HG03097 (cell line): ENCODE data around the gene B4GALNT4.
"Not testable (repeated sequence)": the region's sequence is repeated elsewhere in the genome, so short reads cannot be mapped to it uniquely, and the experiment has no call there.

Source experiments
- ATAC-seq: cut with Tn5 transposase; IDR thresholded peaks from one replicate; pipeline ENCODE4 v1.9.1; 2021; ENCODE audit not compliant: unreplicated experiment, low FRiP score

The B4GALNT4 gene

DNA sequence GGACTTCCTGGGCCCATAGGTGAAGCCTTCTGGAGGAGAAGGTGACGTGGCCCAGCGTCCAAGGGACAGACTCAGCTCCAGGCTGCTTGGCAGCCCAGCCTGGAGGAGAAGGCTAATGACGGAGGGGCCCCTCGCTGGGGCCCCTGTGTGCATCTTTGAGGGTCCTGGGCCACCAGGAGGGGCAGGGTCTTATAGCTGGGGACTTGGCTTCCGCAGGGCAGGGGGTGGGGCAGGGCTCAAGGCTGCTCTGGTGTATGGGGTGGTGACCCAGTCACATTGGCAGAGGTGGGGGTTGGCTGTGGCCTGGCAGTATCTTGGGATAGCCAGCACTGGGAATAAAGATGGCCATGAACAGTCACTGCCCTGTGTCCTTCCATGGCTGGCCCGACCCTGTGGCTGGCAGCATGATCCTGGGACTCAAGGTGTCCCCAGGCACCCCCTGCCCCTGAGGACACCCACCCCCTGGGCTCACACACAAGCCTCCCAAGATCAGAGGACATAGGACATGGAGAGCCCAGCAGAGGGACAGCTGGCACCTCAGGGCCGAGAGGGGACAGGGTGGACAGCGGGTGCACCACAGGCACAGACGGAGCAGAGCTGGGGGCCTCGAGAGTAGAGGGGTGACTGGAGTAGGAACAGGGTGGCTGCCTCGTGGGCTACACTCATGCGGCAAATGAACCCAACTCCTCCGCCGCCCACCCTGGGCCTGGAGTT lies 35.4 kb downstream of the B4GALNT4 start:
- no peak for ATAC-seq

GRCh38 chr11:405323-405953 lies 36.1 kb downstream of the B4GALNT4 start:
- ATAC-seq, result no peak

- ATAC-seq, result peak; percentile 13
Measured at GRCh38 chr11:405954-406795, 36.9 kb downstream of the B4GALNT4 start.

DNA sequence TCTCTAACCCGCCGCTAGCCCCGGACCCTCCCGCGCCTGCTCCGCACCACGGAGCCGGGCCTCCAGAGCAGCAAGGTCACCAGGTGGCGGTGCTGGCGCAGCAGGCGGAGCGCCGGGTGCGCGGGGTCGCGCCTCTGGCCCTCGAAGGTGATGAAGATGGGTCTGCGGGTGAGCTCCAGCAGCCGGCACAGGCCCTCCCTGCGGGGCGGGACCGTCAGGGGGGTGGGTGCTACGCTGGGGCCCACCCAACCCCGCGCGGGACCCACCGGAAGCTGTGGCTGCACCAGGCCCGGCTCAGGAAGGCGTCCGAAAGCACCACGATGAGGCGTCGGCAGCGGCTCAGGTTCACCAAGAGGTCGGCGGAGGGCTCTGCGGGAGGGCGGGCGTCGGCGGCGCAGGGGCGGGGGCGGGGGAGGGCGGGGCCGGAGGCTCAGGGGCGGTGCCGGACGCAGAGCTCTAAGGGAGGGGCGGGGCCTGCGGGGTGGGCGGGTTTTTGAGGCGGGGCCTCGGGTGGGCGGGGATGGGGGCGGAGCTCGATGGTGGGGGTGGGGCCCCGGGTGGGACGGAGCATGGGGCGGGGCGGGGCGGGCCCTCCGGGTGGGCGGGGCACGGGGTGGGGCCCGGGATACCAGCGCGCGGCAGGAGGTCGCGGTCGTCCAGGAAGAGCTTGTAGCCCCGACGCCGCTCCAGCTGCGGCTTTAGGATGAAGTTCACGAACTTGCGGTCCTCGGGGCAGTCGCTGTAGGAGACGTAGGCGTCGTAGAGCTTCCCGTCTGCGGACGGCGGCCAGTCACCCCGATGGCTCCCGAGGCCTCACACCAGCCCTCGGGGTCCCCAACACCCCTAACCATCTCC lies 37.7 kb downstream of the B4GALNT4 start:
- ATAC-seq, result peak; percentile 67

DNA sequence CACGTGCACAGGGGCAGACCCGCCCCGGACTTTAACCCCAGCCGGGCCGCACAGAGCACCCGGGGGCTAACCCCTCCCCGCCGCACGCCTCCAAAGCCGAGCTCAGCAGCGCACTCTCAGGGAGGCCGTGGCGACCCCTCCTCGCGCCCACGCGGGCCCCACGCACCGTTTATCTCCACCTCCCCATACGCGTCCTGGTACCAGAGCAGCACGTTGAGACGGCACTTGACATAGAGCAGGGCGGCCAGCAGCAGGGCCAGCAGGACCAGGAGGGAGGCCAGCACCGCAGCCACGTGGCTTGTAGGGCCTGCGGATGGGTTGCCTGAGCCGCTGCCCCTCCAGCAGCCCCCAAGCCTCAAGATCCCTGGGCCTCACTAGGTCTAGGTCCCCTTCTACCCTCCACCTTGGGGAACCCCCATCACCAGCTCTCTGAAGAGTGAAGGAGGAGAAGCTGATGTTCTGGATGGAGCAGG lies 38.4 kb downstream of the B4GALNT4 start:
- ATAC-seq, result no peak

DNA sequence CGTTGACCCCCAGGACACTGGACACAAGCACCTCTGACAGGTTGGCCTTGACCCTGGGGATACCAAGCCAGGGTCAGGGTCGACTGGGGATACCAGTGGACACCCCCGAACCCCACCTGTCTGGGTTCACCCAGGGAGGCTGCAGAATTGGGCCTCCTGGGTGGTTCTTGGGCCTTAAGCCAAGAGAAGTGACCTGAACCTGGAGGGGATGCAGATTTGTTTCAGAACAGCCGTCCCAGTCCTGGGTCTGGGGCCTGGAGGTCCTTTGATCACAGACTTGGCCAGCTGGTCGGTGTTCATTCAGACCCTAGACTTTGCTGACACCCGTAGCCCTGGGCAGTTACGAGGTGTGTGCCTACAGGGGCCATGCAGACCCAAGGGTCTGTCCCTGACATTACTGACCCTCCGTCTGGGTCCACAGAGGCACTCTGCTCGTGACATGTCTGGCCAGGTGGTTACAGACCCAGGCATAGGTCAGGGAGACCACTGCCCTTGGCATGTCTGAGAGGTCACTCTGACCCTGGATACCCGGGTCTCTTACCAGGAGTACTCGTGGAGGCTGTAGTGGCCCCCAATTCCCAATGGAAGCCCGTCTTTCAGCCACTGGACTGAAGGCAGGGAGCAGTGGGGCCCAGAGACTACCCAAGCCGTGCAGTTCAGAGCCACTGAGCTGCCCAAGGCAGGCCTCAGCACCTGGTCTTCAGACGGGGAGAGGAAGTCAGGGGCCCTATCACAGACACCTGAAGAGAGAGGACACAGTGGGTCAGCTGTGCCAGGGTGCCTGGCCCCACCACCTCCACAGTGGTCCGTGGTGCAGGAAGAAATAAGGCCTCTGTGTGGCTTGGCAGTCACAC lies 39.1 kb downstream of the B4GALNT4 start:
- ATAC-seq, result no peak

DNA sequence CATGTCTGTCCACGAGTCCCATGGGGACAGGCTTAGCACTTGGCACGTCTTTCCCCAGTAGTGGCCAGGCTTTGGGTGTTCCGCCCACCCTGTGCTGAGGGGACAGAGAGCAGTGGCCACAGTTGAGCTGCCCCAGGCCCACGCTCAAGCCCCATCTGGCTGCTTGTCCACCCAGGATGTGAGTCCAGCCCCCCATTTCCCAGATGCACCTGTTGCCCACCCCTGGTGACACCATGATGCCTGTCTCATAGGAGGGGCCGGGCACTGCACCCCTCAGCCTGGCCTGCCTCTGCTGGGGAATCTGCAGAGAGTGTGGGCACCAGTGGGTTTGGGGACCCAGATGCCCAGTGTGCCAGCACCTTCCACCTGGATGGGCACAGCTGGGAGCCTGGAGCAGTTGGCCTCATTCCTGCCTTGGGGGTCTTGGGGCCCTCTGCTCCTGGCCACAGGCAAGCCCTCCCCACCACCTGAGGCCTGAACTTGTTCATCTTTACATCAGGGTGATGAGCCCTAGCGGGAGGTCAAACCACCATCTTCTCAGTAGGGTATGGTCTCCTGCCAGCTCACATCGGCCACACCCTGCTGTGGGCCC lies 39.8 kb downstream of the B4GALNT4 start:
- no peak for ATAC-seq

DNA sequence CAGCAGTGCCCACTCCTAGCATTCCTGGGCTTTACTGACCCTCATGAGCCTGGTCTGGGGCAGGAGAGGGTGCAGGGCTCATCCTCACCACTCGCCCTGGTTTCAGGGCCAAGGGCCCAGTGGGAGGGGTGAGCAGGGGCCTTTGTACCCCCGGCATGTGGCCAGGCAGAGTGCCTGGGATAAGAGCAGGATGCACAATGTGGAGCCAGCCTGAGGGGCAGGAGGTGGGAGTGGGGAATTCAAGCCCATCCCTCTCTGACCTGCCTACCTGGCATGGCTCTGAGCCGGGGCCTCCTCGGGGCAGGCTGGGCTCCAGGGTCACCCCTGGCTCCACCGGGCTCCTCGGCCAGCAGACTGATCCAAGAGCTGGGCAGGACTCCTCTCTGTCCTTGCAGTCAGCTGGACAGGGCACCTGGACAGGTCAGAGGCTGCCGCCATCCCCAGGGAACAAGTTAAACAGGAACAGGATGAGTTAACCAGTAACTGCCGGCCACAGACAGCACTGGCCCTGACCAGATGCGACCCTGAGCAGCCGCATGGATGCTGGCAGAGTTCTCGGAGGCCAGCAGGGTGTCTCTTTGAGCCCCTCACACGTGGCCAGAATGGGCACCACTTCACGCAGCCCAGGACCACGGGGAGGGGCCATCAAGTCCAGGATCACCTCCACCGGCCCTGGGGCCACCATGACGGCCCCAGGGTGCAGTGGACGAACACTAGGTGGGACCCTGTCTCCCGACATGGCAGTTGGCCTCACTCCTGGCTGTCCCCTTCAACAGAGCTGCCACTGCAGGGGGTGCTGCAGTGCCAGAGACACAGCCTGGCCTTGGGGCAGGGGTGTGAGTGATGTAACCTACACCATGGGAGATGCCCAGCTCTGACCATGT lies 40.5 kb downstream of the B4GALNT4 start:
- no peak for ATAC-seq

DNA sequence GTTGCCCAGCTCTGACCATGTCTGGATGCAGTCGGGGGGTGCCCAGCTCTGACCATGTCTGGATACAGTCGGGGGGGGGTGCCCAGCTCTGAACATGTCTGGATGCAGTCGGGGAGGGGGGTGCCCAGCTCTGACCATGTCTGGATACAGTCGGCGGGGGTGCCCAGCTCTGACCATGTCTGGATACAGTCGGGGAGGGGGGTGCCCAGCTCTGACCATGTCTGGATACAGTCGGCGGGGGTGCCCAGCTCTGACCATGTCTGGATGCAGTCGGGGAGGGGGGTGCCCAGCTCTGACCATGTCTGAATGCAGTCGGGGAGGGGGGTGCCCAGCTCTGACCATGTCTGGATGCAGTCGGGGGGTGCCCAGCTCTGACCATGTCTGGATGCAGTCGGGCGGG lies 41.4 kb downstream of the B4GALNT4 start:
- ATAC-seq, result not testable (repeated sequence)

- ATAC-seq, result not testable (repeated sequence)
Measured at GRCh38 chr11:411520-411919, 42.2 kb downstream of the B4GALNT4 start.

DNA sequence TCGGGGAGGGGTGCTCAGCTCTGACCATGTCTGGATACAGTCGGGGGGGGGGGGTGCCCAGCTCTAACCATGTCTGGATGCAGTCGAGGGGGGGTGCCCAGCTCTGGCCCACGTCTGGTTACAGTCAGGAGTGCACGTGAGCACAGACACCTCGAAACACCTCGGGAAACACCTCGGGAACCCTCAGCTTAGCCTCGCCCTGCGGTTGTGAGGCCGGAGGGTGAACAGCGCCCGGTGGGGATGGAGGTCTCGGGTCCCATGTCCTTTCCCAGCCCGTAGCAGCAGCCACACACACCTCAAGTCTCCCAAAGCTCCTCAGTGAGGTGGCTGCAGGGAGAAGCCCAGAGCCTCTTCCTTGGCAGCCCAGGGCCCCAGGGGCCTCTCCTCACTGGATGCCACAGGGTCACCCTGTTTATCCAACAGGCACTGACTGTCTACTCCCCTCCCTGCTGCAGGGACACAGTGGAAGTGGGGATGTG lies 43.4 kb downstream of the B4GALNT4 start:
- no peak for ATAC-seq

DNA sequence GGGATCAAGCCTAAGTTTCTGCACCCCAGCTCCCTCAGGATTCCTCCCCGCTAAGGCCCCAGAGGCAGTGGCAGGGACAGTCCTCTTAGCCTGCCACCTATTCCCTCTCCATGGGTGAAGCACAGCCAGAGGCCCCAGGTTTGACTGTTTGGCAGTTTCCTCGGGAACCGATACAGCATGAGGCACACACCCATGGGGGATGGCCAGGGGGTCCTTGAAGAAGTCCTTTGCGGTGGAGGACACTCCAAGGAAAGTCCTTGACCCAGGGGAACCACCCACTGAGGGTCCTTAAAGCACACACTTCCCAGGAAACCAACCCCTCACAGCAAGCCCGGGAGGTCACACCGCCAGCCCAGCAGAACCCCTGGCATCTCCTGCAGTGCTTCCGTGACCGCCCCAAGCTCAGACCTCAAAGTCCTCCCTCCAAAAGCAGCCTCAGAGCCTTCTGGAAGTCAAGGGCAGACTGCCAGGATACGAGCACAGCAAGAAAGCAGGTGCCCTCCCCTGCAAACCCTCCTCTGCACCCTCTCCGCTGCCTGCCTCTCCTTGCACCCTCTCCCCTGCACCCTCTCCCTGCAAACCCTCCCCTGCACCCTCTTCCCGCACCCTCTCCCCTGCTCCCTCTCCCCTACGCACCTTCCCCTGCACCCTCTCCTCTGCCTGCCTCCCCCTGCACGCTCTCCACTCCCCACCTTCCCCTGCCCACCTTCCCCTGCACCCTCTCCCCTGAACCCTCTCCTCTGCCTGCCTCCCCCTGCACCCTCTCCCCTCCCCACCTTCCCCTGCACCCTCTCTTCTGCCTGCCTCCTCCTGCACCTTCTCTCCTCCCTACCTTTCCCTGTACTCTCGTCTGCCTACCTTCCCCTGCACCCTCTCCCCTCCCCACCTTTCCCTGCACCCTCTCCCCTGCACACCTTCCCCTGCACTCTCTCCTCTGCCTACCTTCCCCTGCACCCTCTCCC lies 44.1 kb downstream of the B4GALNT4 start:
- no peak for ATAC-seq

DNA sequence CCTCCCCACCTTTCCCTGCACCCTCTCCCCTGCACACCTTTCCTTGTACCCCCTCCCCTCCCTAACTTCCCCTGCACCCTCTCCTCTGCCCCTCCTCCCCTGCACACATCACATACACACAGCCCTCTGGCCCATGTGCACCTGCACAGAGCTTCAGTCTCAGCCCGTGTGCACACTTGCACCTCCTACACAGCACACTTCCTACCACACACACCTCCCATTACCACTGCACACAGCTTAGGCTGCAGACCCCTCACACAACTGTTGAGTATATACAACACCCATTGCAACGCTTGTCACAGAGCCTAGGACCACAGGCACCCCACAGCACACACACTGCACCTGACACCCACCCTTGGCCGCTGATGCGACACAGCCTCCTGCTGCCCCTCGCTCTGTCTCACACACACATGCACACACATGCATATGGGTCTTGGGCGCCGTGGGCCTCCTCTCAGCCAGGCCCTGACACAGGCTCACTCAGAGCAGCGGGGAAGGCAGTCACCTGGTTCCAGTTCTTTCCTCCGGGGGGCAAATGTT lies 45.1 kb downstream of the B4GALNT4 start:
- no peak for ATAC-seq

- ATAC-seq, result no peak
Measured at GRCh38 chr11:415640-416041, 46.3 kb downstream of the B4GALNT4 start.

DNA sequence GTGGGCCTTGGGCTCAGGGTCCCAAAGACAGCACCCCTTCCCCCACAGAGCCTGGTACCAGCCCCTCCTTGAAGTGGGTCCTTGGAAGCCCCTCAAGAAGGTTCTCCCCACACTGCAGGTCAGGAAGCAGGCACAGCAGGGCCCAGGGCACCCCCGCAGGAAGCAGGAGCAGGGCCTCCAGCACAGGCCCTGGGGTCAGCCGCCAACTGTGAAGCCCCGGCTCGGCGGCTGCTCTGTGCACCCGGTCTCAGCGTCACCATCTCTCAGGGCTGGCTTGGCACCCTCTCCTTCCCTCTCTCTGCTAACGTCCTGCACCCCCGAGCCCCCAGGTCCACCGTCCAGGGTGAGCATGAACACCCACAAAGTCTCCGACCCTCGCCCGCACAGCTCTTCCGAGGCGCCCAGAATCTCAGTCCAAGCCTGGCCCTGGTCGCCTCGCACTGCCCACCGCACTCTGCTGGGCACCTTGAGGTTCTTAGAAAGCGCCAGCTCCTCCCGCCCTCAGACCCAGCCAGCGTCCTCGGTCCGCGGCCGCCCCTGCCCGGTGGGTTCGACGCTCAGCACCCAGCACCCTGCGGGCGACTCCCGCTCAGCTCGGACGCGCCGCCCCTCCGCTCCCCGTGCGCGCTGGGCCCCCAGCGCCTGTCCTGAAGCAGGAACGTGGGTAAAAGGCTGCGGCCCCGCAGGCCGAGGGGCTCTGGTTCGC lies 46.9 kb downstream of the B4GALNT4 start:
- ATAC-seq, result no peak
